Fibroblast of lung (primary cell): ENCODE data around the gene CCDC141. TPM values are rescaled to one million over a fixed set of nuclear protein-coding genes. Genes with fewer than 3 reads are reported as not detected.
"Not testable (repeated sequence)": the region's sequence is repeated elsewhere in the genome, so short reads cannot be mapped to it uniquely, and the experiment has no call there.

Experiments used
- DNase-seq, 2 donors: peaks; one replicate each; pipeline versions ENCODE4 v3.0.0 to v3.0.0-alpha.2; 2010; ENCODE audit warnings: low read depth in 2 of 2
- H2AFZ ChIP-seq: 2 replicates; pipeline ENCODE4 v1.5.1; 2012; ENCODE audit warnings: low read length, control low read depth, inconsistent platforms
- H3K27ac ChIP-seq: 2 replicates; pipeline ENCODE4 v1.5.1; 2011; ENCODE audit warnings: low read length, control low read depth; ENCODE audit not compliant: insufficient read depth
- H3K27me3 ChIP-seq: 2 replicates; pipeline ENCODE4 v1.5.1; 2011; ENCODE audit warnings: mild to moderate bottlenecking, low read length; ENCODE audit not compliant: control insufficient read depth, insufficient read depth
- H3K36me3 ChIP-seq: 2 replicates; pipeline ENCODE4 v1.5.1; 2011; ENCODE audit warnings: low read length; ENCODE audit not compliant: control insufficient read depth, insufficient read depth
- H3K4me1 ChIP-seq: 2 replicates; pipeline ENCODE4 v1.5.1; 2011; ENCODE audit warnings: low read length; ENCODE audit not compliant: control insufficient read depth, insufficient read depth; ENCODE audit errors: extremely low read depth
- H3K4me2 ChIP-seq: 2 replicates; pipeline ENCODE4 v1.5.1; 2011; ENCODE audit warnings: low read length, control low read depth; ENCODE audit not compliant: insufficient read depth; ENCODE audit errors: extremely low read depth
- H3K4me3 ChIP-seq, 4 experiments: fragments of 200-600 bp in 1 of 4; sonication (generic) in 1 of 4; replicated peaks in 1 of 4; 2 replicates each; pipeline ENCODE4 v1.5.1; 2011 to 2016; ENCODE audit warnings: low read length in 4 of 4, low read depth in 3 of 4, mild to moderate bottlenecking in 3 of 4, control low read depth in 2 of 4, inconsistent platforms in 1 of 4, mixed read lengths in 1 of 4; ENCODE audit not compliant: insufficient read depth in 1 of 4; ENCODE audit errors: control extremely low read depth in 1 of 4
- H3K79me2 ChIP-seq: 2 replicates; pipeline ENCODE4 v1.5.1; 2012; ENCODE audit warnings: mild to moderate bottlenecking, low read length, inconsistent platforms; ENCODE audit not compliant: control insufficient read depth, insufficient read depth
- H3K9ac ChIP-seq: 2 replicates; pipeline ENCODE4 v1.5.1; 2011; ENCODE audit warnings: mild to moderate bottlenecking, low read length, control low read depth; ENCODE audit not compliant: insufficient read depth
- H3K9me3 ChIP-seq: 2 replicates; pipeline ENCODE4 v1.5.1; 2012; ENCODE audit warnings: low read depth, low read length; ENCODE audit not compliant: control insufficient read depth, insufficient read depth
- H4K20me1 ChIP-seq: 2 replicates; pipeline ENCODE4 v1.5.1; 2011; ENCODE audit warnings: low read length; ENCODE audit not compliant: control insufficient read depth, insufficient read depth; ENCODE audit errors: extremely low read depth
- EZH2 ChIP-seq: IDR thresholded peaks from 2 replicates; pipeline ENCODE4 v1.5.1; 2012; ENCODE audit warnings: low read length, control low read depth, mild to moderate bottlenecking; ENCODE audit errors: missing control alignments
- polyA plus RNA-seq, 2 donors: library from polyadenylated mRNA; depleted of rRNA in 1 of 2; stranded (reverse) in 1 of 2; unstranded in 1 of 2; fragments of >200 nt; gene quantifications; 2 replicates each; pipeline ENCODE4 v1.2.1, GENCODE V29; 2011 to 2012; ENCODE audit warnings: missing spikeins in 1 of 2
- total RNA-seq: library from RNA; depleted of rRNA; stranded (reverse); fragments of >200 nt; gene quantifications from 2 replicates; pipeline ENCODE4 v1.2.1, GENCODE V29; 2014
- TF ChIP-seq, protein P1 (sequence below), 2 donors: IDR thresholded peaks in 1 of 2; conservative IDR thresholded peaks in 1 of 2; 1 replicate in 1 of 2; 2 replicates in 1 of 2; pipeline ENCODE4 v1.5.1; 2011 to 2012; ENCODE audit warnings: low read length in 2 of 2, control low read depth in 1 of 2, inconsistent platforms in 1 of 2, low read depth in 1 of 2, mild to moderate bottlenecking in 1 of 2

CCDC141 gene
- total and polyA plus RNA-seq, 2 donors (not counting 1 experiment from before 2014, with no cell fraction given) = 0.03 to 0.17 TPM

DNA sequence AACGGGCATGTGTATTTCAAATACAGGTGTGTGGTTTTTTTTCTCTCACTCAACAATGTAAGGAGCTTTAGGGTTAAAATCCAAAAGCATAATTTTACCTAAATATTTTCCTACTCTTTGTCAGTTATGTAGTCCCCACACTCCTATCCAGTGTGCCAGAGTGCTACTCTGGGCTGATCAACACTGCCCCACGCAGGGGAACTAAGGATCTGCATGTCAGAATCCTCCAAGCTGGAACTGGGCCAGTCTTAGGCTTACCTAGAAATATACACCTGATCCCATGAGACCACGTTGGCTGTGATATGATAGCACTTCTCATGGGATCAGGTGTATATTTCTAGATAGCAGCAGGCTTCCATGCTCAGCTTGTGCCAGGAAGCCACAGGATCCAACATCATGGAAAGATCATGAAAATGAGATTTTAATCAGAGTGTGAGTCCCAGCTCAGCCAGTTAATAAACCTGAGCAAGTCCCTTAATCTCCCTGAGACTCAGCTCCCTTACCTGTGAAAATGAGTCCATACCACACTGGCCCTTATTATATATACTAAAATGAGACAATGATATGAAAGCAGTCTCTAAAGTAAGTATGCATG lies 29.7 kb downstream of the CCDC141 start:
- Histone ChIP-seq H3K4me3 (no peak overlapping the region), H3K27ac (no peak overlapping the region), H3K79me2 (no peaks in the 10 kb centered on the region), H2AFZ (no peak overlapping the region), H3K4me2 (no peak overlapping the region), H3K9ac (no peak overlapping the region), H3K9me3 (no peaks in the 10 kb centered on the region), H3K36me3 (no peaks in the 10 kb centered on the region), H3K27me3 (no peaks in the 10 kb centered on the region), H4K20me1 (no peaks in the 10 kb centered on the region), H3K4me1 (no peaks in the 10 kb centered on the region)
- TF ChIP-seq EZH2 = no peak
- TF ChIP-seq, protein P1, sequence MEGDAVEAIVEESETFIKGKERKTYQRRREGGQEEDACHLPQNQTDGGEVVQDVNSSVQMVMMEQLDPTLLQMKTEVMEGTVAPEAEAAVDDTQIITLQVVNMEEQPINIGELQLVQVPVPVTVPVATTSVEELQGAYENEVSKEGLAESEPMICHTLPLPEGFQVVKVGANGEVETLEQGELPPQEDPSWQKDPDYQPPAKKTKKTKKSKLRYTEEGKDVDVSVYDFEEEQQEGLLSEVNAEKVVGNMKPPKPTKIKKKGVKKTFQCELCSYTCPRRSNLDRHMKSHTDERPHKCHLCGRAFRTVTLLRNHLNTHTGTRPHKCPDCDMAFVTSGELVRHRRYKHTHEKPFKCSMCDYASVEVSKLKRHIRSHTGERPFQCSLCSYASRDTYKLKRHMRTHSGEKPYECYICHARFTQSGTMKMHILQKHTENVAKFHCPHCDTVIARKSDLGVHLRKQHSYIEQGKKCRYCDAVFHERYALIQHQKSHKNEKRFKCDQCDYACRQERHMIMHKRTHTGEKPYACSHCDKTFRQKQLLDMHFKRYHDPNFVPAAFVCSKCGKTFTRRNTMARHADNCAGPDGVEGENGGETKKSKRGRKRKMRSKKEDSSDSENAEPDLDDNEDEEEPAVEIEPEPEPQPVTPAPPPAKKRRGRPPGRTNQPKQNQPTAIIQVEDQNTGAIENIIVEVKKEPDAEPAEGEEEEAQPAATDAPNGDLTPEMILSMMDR (conservative IDR thresholded peaks at IDR 0.05 in 1 of 2, IDR thresholded peaks at IDR 0.05 in 1 of 2; ENCODE audit: low read depth in 1 of 2, low read length in 2 of 2) = peak; percentile 22 to 44
- no peak for DNase-seq

DNA sequence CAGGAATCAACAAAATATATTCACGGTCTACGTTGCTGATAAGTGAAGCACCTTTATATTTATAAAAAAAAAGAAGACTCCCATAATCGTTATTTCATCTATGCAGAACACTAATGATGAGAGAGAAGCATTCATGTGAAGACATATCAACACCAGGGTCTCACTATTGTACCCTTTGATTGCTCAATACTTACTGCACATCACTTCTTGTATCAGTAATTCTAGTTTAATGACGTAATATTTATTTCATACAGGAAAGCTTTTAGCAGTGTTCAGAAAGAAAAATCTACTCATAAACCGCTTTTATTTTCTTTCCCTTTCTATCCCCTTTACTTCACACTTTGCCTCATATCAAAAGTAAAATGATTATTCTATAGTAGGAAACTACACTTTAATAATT lies 30.7 kb downstream of the CCDC141 start:
- DNase-seq = no peak
- TF ChIP-seq EZH2 = no peak
- TF ChIP-seq, protein P1 (conservative IDR thresholded peaks at IDR 0.05 in 1 of 2, IDR thresholded peaks at IDR 0.05 in 1 of 2; ENCODE audit: low read depth in 1 of 2, low read length in 2 of 2) = no peak
- H3K27me3 ChIP-seq = no peaks in the 10 kb centered on the region
- no peak overlapping the region for H3K4me2 ChIP-seq
- H2AFZ ChIP-seq = no peak overlapping the region
- no peak overlapping the region for H3K27ac ChIP-seq
- H3K9me3 ChIP-seq = no peaks in the 10 kb centered on the region
- H3K4me3 ChIP-seq = no peak overlapping the region
- no peaks in the 10 kb centered on the region for H3K79me2 ChIP-seq
- H3K36me3 ChIP-seq = no peaks in the 10 kb centered on the region
- H3K4me1 ChIP-seq = no peaks in the 10 kb centered on the region
- H4K20me1 ChIP-seq = no peaks in the 10 kb centered on the region
- no peak overlapping the region for H3K9ac ChIP-seq

DNA sequence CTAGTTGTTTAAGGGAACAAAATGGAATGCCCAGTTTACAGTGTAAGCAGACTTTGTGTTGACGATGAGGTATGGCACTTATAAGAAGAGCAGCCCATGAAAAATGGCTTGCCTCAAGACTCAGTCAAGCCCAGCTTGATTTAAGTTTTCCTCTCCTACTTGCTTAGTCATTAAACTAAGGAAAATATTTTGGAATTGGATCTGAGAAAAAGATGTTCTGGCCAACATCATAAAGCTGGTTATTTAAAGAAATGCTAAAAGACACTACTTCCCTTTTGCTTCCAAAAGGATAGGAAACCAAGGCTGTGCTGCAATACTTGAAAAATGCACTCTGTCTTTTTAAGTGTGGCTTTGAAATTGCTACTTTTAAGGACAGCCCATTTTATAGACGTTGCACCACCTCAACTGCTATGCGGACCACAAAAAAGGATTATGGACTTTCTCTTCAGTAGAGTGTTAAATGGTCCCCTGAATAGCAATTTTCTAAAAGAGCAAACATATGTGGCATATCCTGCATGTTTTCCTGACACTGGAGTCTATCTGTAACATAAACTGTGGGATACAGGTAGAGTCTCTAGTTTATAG lies 32.1 kb downstream of the CCDC141 start:
- Histone ChIP-seq H3K79me2 (no peaks in the 10 kb centered on the region), H2AFZ (no peak overlapping the region), H3K36me3 (no peaks in the 10 kb centered on the region), H3K27me3 (no peaks in the 10 kb centered on the region), H4K20me1 (no peaks in the 10 kb centered on the region), H3K27ac (no peak overlapping the region), H3K9me3 (no peaks in the 10 kb centered on the region), H3K9ac (no peak overlapping the region), H3K4me1 (no peaks in the 10 kb centered on the region), H3K4me3 (no peak overlapping the region), H3K4me2 (no peak overlapping the region)
- TF ChIP-seq EZH2 = no peak
- TF ChIP-seq, protein P1 (conservative IDR thresholded peaks at IDR 0.05 in 1 of 2, IDR thresholded peaks at IDR 0.05 in 1 of 2; ENCODE audit: low read depth in 1 of 2, low read length in 2 of 2) = no peak
- no peak for DNase-seq

DNA sequence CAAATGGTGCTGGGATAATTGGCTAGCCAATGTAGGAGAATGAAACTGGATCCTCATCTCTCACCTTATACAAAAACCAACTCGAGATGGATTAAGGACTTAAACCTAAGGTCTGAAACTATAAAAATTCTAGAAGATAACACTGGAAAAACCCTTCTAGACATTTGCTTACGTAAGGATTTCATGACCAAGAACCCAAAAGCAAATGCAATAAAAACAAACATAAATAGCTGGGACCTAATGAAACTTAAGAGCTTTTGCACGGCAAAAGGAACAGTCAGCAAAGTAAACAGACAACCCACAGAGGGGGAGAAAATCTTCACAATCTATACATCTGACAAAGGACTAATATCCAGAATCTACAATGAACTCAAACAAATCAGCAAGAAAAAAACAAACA lies 35.7 kb downstream of the CCDC141 start:
- not testable (repeated sequence) for H3K36me3 ChIP-seq, H4K20me1 ChIP-seq, H3K27ac ChIP-seq, H2AFZ ChIP-seq, H3K4me3 ChIP-seq, H3K4me2 ChIP-seq, H3K9ac ChIP-seq, H3K27me3 ChIP-seq, H3K79me2 ChIP-seq, DNase-seq, H3K9me3 ChIP-seq, H3K4me1 ChIP-seq
